Small intestine (tissue), 7 donors: Measurements from ENCODE around the gene C3orf20. TPM values are rescaled to one million over a fixed set of nuclear protein-coding genes. Genes with fewer than 3 reads are reported as not detected.
"Not testable (repeated sequence)": the region's sequence is repeated elsewhere in the genome, so short reads cannot be mapped to it uniquely, and the experiment has no call there.

ENCODE experiments used
- DNase-seq, 2 donors: peaks; one replicate each; pipeline versions ENCODE4 v3.0.0 to v3.0.0-alpha.2; 2013
- FAIRE-seq: peaks from 2 replicates; lab custom pipeline; 2012; peaks lifted over from hg19 to GRCh38; lab: Jason Lieb, UNC
- H3K27ac ChIP-seq, 3 donors: one replicate each; pipeline ENCODE4 v1.5.1; 2013; ENCODE audit warnings: low read length in 2 of 3, mild to moderate bottlenecking in 2 of 3, control low read depth in 1 of 3, inconsistent platforms in 1 of 3, low read depth in 1 of 3, moderate library complexity in 1 of 3
- H3K27me3 ChIP-seq, 3 donors: one replicate each; pipeline ENCODE4 v1.6.1; 2013; ENCODE audit warnings: low read length in 3 of 3, inconsistent platforms in 1 of 3; ENCODE audit not compliant: control insufficient read depth in 3 of 3, insufficient read depth in 3 of 3
- H3K36me3 ChIP-seq, 3 donors: one replicate each; pipeline ENCODE4 v1.6.1; 2013; ENCODE audit warnings: low read length in 3 of 3, inconsistent platforms in 1 of 3, low read depth in 1 of 3, mild to moderate bottlenecking in 1 of 3, moderate library complexity in 1 of 3; ENCODE audit not compliant: control insufficient read depth in 3 of 3, insufficient read depth in 2 of 3
- H3K4me1 ChIP-seq, 3 donors: one replicate each; pipeline ENCODE4 v1.6.1; 2013; ENCODE audit warnings: low read length in 2 of 3, inconsistent platforms in 1 of 3, low read depth in 1 of 3, mild to moderate bottlenecking in 1 of 3, moderate library complexity in 1 of 3; ENCODE audit not compliant: control insufficient read depth in 3 of 3, insufficient read depth in 2 of 3
- H3K4me3 ChIP-seq, 3 donors: one replicate each; pipeline ENCODE4 v1.5.1; 2013; ENCODE audit warnings: low read length in 3 of 3, control low read depth in 1 of 3, inconsistent platforms in 1 of 3, low read depth in 1 of 3, mild to moderate bottlenecking in 1 of 3, moderate library complexity in 1 of 3
- H3K9me3 ChIP-seq, 2 donors: one replicate each; pipeline ENCODE4 v1.6.1; 2013; ENCODE audit warnings: low read depth in 1 of 2, low read length in 1 of 2; ENCODE audit not compliant: control insufficient read depth in 2 of 2, insufficient read depth in 1 of 2
- WGBS, 3 donors: extraction: QIAGEN DNeasy Blood & Tissue Kit; methylation state at CpG; one replicate each; pipeline ENCODE4 v1.1.7; 2013; 5-methylcytosine and 5-hydroxymethylcytosine counted together
- polyA plus RNA-seq, 4 donors: library from polyadenylated mRNA; stranded (reverse) in 3 of 4; unstranded in 1 of 4; fragments of 200-250 nt in 3 of 4; fragments of 120-200 nt in 1 of 4; gene quantifications; one replicate each; pipeline versions ENCODE4 v1.2.1 to v1.2.3, GENCODE V29; 2013
- donor health status: healthy with polysubstance abuse.
- donor health status: control.
- donor health status: control.
- donor health status: Bipolar disorder and iron deficiency.
- donor health status: healthy.

Gene C3orf20
- polyA plus RNA-seq, 4 donors: 0.01 to 0.07 TPM; not detected in 2

- 83 to 88% (median 84%) methylated on average over 6 of the region's 6 CpGs for WGBS, 3 donors
Observed at GRCh38 chr3:14646131-14646573, 28.8 kb upstream of the C3orf20 start.

GRCh38 chr3:14646589-14647413, 28.1 kb upstream of the C3orf20 start:
- DNase-seq (peak in 1 of 2 donors; percentile 42), FAIRE-seq (no peak)
- WGBS, 3 donors: 84 to 91% (median 87%) methylated on average over 9 of the region's 9 CpGs

More at GRCh38 chr3:14646131-14646573, 28.8 kb upstream of the C3orf20 start:
- H3K4me3 ChIP-seq: no peak overlapping the region
- peaks cover 0 to 44% (median 0%) of the 10 kb centered on the region in 3 donors for H3K4me1 ChIP-seq
- DNase-seq (no peak), FAIRE-seq (no peak)
- H3K36me3 ChIP-seq: no peaks in the 10 kb centered on the region
- H3K27me3 ChIP-seq: peaks cover 0 to 3% (median 3%) of the 10 kb centered on the region in 3 donors
- H3K9me3 ChIP-seq: no peaks in the 10 kb centered on the region
- H3K27ac ChIP-seq: no peak overlapping the region

GRCh38 chr3:14647976-14648955, 26.7 kb upstream of the C3orf20 start:
- no peak overlapping the region for H3K4me3 ChIP-seq
- no peaks in the 10 kb centered on the region for H3K9me3 ChIP-seq
- peak overlapping the region in 2 of 3 donors; percentile 28 to 56 for H3K27ac ChIP-seq
- FAIRE-seq (no peak), DNase-seq (peak; percentile 31 to 32)
- no peaks in the 10 kb centered on the region for H3K36me3 ChIP-seq
- peaks cover 0 to 50% (median 0%) of the 10 kb centered on the region in 3 donors for H3K4me1 ChIP-seq
- WGBS, 3 donors: 30 to 65% (median 62%) methylated on average over 19 of the region's 19 CpGs
- H3K27me3 ChIP-seq: no peaks in the 10 kb centered on the region

More at GRCh38 chr3:14646589-14647413, 28.1 kb upstream of the C3orf20 start:
- peaks cover 0 to 2% (median 0%) of the 10 kb centered on the region in 3 donors for H3K27me3 ChIP-seq
- no peaks in the 10 kb centered on the region for H3K36me3 ChIP-seq
- H3K4me1 ChIP-seq: peaks cover 0 to 44% (median 0%) of the 10 kb centered on the region in 3 donors
- no peak overlapping the region for H3K27ac ChIP-seq
- H3K4me3 ChIP-seq: no peak overlapping the region
- no peaks in the 10 kb centered on the region for H3K9me3 ChIP-seq

GRCh38 chr3:14649466-14649865, 25.5 kb upstream of the C3orf20 start:
- FAIRE-seq (no peak), DNase-seq (peak in 1 of 2 donors; percentile 58)
- Histone ChIP-seq H3K9me3 (no peaks in the 10 kb centered on the region), H3K4me3 (peak overlapping the region in 1 of 3 donors; percentile 8), H3K4me1 (peaks cover 2 to 53% (median 4%) of the 10 kb centered on the region in 3 donors), H3K27me3 (no peaks in the 10 kb centered on the region), H3K27ac (peak overlapping the region in 1 of 3 donors; percentile 85), H3K36me3 (no peaks in the 10 kb centered on the region)
- 22 to 54% (median 35%) methylated on average over 2 of the region's 2 CpGs for WGBS, 3 donors

- Histone ChIP-seq H3K4me1 (peaks cover 2 to 53% (median 4%) of the 10 kb centered on the region in 3 donors), H3K27ac (peak overlapping the region in 1 of 3 donors; percentile 85), H3K9me3 (no peaks in the 10 kb centered on the region), H3K27me3 (no peaks in the 10 kb centered on the region), H3K4me3 (no peak overlapping the region), H3K36me3 (peaks cover 0 to 5% (median 2%) of the 10 kb centered on the region in 3 donors)
- WGBS, 3 donors: 87 to 91% (median 90%) methylated on average over 4 of the region's 4 CpGs
- FAIRE-seq: no peak
- DNase-seq: peak in 1 of 2 donors; percentile 30
Observed at GRCh38 chr3:14650193-14650592, 24.7 kb upstream of the C3orf20 start.

- Histone ChIP-seq H3K4me1 (peaks cover 2 to 47% (median 4%) of the 10 kb centered on the region in 3 donors), H3K27ac (peak within 1 kb of the TSS; percentile 75 to 96 (median 85)), H3K27me3 (no peaks in the 10 kb centered on the region), H3K36me3 (peaks cover 2 to 6% (median 5%) of the 10 kb centered on the region in 3 donors), H3K9me3 (no peaks in the 10 kb centered on the region), H3K4me3 (peak within 1 kb of the TSS; percentile 51 to 86 (median 60))
- DNase-seq (peak; percentile 100), FAIRE-seq (no peak)
- 0 to 1% (median 0%) methylated on average over 47 of the region's 47 CpGs for WGBS, 3 donors
Observed at GRCh38 chr3:14651440-14652251, 23.3 kb upstream of the C3orf20 start, which contains the start of gene CCDC174. Gene CCDC174, plus strand, starts transcription at chr3:14651762. Its CDS starts 75 bp downstream, at chr3:14651837.

- H3K9me3 ChIP-seq, H3K27me3 ChIP-seq, FAIRE-seq: not testable (repeated sequence)
- Histone ChIP-seq H3K4me1 (peaks cover 2 to 40% (median 4%) of the 10 kb centered on the region in 3 donors), H3K27ac (peak overlapping the region; percentile 75 to 96 (median 85)), H3K36me3 (peaks cover 8 to 12% (median 9%) of the 10 kb centered on the region in 3 donors), H3K4me3 (peak overlapping the region; percentile 51 to 86 (median 60))
- WGBS, 3 donors: 59 to 80% (median 64%) methylated on average over 21 of the region's 21 CpGs
- peak in 1 of 2 donors; percentile 24 for DNase-seq
Observed at GRCh38 chr3:14652360-14652907, 22.5 kb upstream of the C3orf20 start.
